A549 (cell line): ENCODE measurements around the gene SBF1.

ENCODE experiments used
- BHLHE40 ChIP-seq: IDR thresholded peaks from 2 replicates; pipeline ENCODE4 v1.6.1; 2012; ENCODE audit warnings: low read depth, low read length, inconsistent platforms
- CTCF ChIP-seq: fragments of >200 bp; sonication (Bioruptor Twin); formaldehyde crosslinking; IDR thresholded peaks from 3 replicates; pipeline ENCODE4 v1.5.1; 2016
- HMGXB4 ChIP-seq: fragments of 250-450 bp; sonication (Bioruptor Pico); IDR thresholded peaks from 2 replicates; pipeline ENCODE4 v1.5.0; 2021; ENCODE audit warnings: mild to moderate bottlenecking, moderate library complexity, borderline replicate concordance
- HOXB13 ChIP-seq: fragments of 250-450 bp; sonication (Bioruptor Pico); IDR thresholded peaks from 2 replicates; pipeline ENCODE4 v1.5.0; 2020; ENCODE audit warnings: low read depth, mild to moderate bottlenecking, moderate library complexity
- KDM1A ChIP-seq: fragments of 200-600 bp; sonication (generic); IDR thresholded peaks from 2 replicates; pipeline ENCODE4 v1.6.1; 2016; ENCODE audit warnings: low read depth, mild to moderate bottlenecking

- TF ChIP-seq KDM1A (no peak), CTCF (no peak), HMGXB4 (no peak), BHLHE40 (no peak), HOXB13 (CRISPR knock-in tag) (no peak)
Observed at GRCh38 chr22:50481440-50482106, 6.7 kb upstream of the SBF1 start, which contains the start of gene ADM2.
